T-cell (primary cell): ENCODE results near the gene OPA3. TPM values are rescaled to one million over a fixed set of nuclear protein-coding genes. Genes with fewer than 3 reads are reported as not detected.

Experiments used
- ATAC-seq, 4 experiments: fragments of 200-7000 bp in 3 of 4; fragments of 150-1000 bp in 1 of 4; cut with Tn5 transposase; replicated peaks in 1 of 4; 1 replicate in 3 of 4; 2 replicates in 1 of 4; pipeline ENCODE4 v1.10.0; 2021; ENCODE audit warnings: moderate library complexity in 3 of 4, mild to moderate bottlenecking in 2 of 4, moderate number of reproducible peaks in 1 of 4
- CTCF ChIA-PET, 2 donors: fragments of 300-600 bp; sonication (Branson Sonifier 250); formaldehyde crosslinking; loops; one replicate each; lab custom pipeline; 2022; ENCODE audit warnings: antibody characterized with exemption in 2 of 2; lab: Charles Lee
- POLR2A ChIA-PET, 2 donors: fragments of 300-600 bp; sonication (Branson Sonifier 250); formaldehyde crosslinking; loops; one replicate each; lab custom pipeline; 2022; ENCODE audit warnings: antibody characterized with exemption in 2 of 2; lab: Charles Lee
- DNase-seq, 35 experiments: peaks; one replicate each; pipeline versions ENCODE4 v3.0.0 to v3.0.0-alpha.2; 2013 to 2023
- H3K27ac ChIP-seq: one replicate; pipeline ENCODE4 v1.5.1; 2013; ENCODE audit warnings: low read length
- H3K27me3 ChIP-seq, 2 experiments: replicated peaks in 1 of 2; 1 replicate in 1 of 2; 2 replicates in 1 of 2; pipeline versions ENCODE4 v1.6.1 to v1.7.0; 2013; ENCODE audit warnings: low read length in 1 of 2, mixed read lengths in 1 of 2; ENCODE audit not compliant: control insufficient read depth in 2 of 2, insufficient read depth in 2 of 2; ENCODE audit errors: extremely low read depth in 1 of 2
- H3K36me3 ChIP-seq, 2 donors: 1 replicate in 1 of 2; 2 replicates in 1 of 2; pipeline versions ENCODE4 v1.6.1 to v1.7.0; 2013; ENCODE audit warnings: low read length in 1 of 2; ENCODE audit not compliant: control insufficient read depth in 2 of 2, insufficient read depth in 1 of 2; ENCODE audit errors: extremely low read depth in 1 of 2
- H3K4me1 ChIP-seq, 2 experiments: 1 replicate in 1 of 2; 2 replicates in 1 of 2; pipeline versions ENCODE4 v1.6.1 to v1.7.0; 2013; ENCODE audit warnings: low read length in 2 of 2, mixed read lengths in 1 of 2; ENCODE audit not compliant: insufficient read depth in 2 of 2, control insufficient read depth in 1 of 2; ENCODE audit errors: extremely low read depth in 1 of 2
- H3K4me3 ChIP-seq, 2 donors: 1 replicate in 1 of 2; 2 replicates in 1 of 2; pipeline versions ENCODE4 v1.5.1 to v1.7.0; 2013; ENCODE audit warnings: mild to moderate bottlenecking in 2 of 2, low read length in 1 of 2, moderate library complexity in 1 of 2; ENCODE audit not compliant: control insufficient read depth in 1 of 2; ENCODE audit errors: extremely low read depth in 1 of 2
- H3K9me3 ChIP-seq: 2 replicates; pipeline ENCODE4 v1.7.0; 2013
- H3K27ac Mint-ChIP-seq, 2 donors: one replicate each; pipeline ENCODE4 v1.8.0; 2020 to 2021; ENCODE audit warnings: mild to moderate bottlenecking in 2 of 2, mixed read lengths in 2 of 2
- H3K27me3 Mint-ChIP-seq, 2 donors: one replicate each; pipeline ENCODE4 v1.8.0; 2021 to 2022; ENCODE audit warnings: mixed read lengths in 2 of 2
- H3K36me3 Mint-ChIP-seq: one replicate; pipeline ENCODE4 v1.8.0; 2021; ENCODE audit warnings: mixed read lengths
- H3K4me1 Mint-ChIP-seq, 3 donors: one replicate each; pipeline ENCODE4 v1.8.0; 2020 to 2022; ENCODE audit warnings: mixed read lengths in 3 of 3, mild to moderate bottlenecking in 1 of 3
- H3K4me3 Mint-ChIP-seq, 3 donors: one replicate each; pipeline ENCODE4 v1.8.0; 2020 to 2022; ENCODE audit warnings: mild to moderate bottlenecking in 3 of 3, mixed read lengths in 3 of 3, moderate library complexity in 3 of 3
- H3K9me3 Mint-ChIP-seq, 3 donors: one replicate each; pipeline ENCODE4 v1.8.0; 2020 to 2022; ENCODE audit warnings: mixed read lengths in 3 of 3
- WGBS: methylation state at CpG from one replicate; pipeline ENCODE4 v1.1.5; 2013; ENCODE audit warnings: missing lambda C conversion rate; ENCODE audit not compliant: insufficient coverage; 5-methylcytosine and 5-hydroxymethylcytosine counted together
- total RNA-seq, 35 experiments: library from RNA in 6 of 35; stranded (reverse) in 6 of 35; fragments of 120-200 nt in 1 of 35; gene quantifications; one replicate each; pipeline versions ENCODE4 v1.2.1 to v1.2.4 and lab custom pipeline; 2013 to 2026

OPA3 gene
- total RNA-seq, 5 donors from 2014 or later (not counting 1 experiment from before 2014, with no cell fraction given), result 7.9 to 11.4 (median 9.6) TPM

DNA sequence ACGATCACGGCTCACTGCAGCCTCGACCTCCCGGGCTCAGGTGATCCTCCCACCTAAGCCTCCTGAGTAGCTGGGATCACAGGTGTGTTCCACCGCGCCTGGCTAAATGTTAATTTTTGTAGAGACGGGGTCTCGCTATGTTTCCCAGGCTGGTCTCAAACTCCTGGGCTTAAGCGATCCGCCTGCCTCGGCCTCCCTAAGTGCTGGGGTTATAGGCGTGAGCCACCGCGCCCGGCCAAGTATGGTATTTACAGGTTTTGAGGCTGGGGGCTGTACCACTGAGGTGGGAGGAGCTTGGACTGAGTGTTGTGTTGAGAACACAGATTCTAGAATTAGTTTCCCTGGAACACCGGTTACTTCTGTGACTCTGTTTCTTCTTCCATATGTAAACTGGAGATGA is 86.8 kb downstream of the OPA3 start:
- no peaks in the 10 kb centered on the region for H3K9me3 Mint-ChIP-seq
- Histone ChIP-seq H3K27me3 (peaks cover 12 to 25% of the 10 kb centered on the region in 2 experiments), H3K4me3 (no peak overlapping the region), H3K4me1 (peaks cover 16 to 48% of the 10 kb centered on the region in 2 experiments), H3K36me3 (no peaks in the 10 kb centered on the region), H3K9me3 (no peaks in the 10 kb centered on the region), H3K27ac (no peak overlapping the region)
- H3K4me3 Mint-ChIP-seq, result peak overlapping the region; percentile 70 to 91 (median 72)
- no peak for DNase-seq
- POLR2A ChIA-PET, result no interaction called here
- peaks cover 5% of the 10 kb centered on the region for H3K36me3 Mint-ChIP-seq
- H3K4me1 Mint-ChIP-seq, result peaks cover 35 to 47% (median 44%) of the 10 kb centered on the region in 3 donors
- peak overlapping the region in 1 of 2 donors; percentile 82 for H3K27ac Mint-ChIP-seq
- ATAC-seq, result no peak
- 71% methylated on average over 4 of the region's 16 CpGs for WGBS
- peaks cover 12 to 13% of the 10 kb centered on the region in 2 donors for H3K27me3 Mint-ChIP-seq
- CTCF ChIA-PET, result interaction anchor here (0.6 kb wide), 2 partner anchors 11 to 18 kb away, joined by 3 read pairs; no protein-coding TSS in a partner anchor

DNA sequence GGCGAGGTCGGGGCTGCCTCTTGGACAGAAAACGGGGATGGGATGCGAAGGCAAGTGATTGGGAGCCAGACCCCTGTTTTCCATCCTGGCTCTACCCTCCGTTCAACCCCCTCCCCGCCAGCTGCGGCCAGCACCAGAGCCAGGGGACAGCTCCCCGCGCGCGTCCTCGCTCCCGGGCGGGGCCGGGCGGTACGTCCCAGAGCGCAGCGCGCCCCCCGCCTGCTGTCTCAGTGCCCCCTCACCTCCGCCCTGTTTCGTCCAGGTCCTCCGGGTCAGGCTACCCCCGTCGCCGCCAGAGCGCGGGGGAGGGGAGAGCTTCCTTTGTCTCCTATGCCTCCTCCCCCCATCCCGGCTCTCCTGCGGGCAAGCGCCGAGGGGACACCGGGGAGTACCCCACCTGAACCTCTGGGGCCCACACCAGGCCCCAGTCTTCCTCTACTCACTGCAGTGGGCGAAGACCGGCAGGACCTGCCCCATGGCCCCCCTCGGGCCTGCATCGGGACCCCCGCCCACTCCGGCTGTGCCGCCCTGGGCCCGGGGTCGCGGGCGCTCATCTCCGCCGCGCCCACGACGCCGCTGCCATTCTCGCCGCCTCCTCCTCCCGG is 88.2 kb downstream of the OPA3 start:
- Mint-ChIP-seq H3K4me1 (peaks cover 35 to 47% (median 44%) of the 10 kb centered on the region in 3 donors), H3K36me3 (peaks cover 5% of the 10 kb centered on the region), H3K4me3 (peak overlapping the region; percentile 60 to 91 (median 74)), H3K27ac (no peak overlapping the region), H3K9me3 (no peaks in the 10 kb centered on the region), H3K27me3 (peaks cover 13 to 17% of the 10 kb centered on the region in 2 donors)
- no peaks in the 10 kb centered on the region for H3K9me3 ChIP-seq
- CTCF ChIA-PET, result interaction anchor here in 1 of 2 donors (0.5 to 3.2 kb wide), 5 partner anchors 11 to 311 kb away, joined by 3 to 17 read pairs (median 8); no protein-coding TSS in a partner anchor
- H3K4me3 ChIP-seq, result peak overlapping the region; percentile 60 to 84
- H3K27ac ChIP-seq, result no peak overlapping the region
- H3K4me1 ChIP-seq, result peaks cover 16 to 51% of the 10 kb centered on the region in 2 experiments
- ATAC-seq (peak; percentile 25 to 35 (median 30)), DNase-seq (peak in 15 of 35 experiments; percentile 28 to 63 (median 44))
- H3K36me3 ChIP-seq, result no peaks in the 10 kb centered on the region
- H3K27me3 ChIP-seq, result peaks cover 12 to 33% of the 10 kb centered on the region in 2 experiments
- POLR2A ChIA-PET, result interaction anchor here (0.5 to 0.6 kb wide), 2 partner anchors 9 to 86 kb away, joined by 3 to 4 read pairs; no protein-coding TSS in a partner anchor
- under 1% methylated on average over 50 of the region's 54 CpGs for WGBS

DNA sequence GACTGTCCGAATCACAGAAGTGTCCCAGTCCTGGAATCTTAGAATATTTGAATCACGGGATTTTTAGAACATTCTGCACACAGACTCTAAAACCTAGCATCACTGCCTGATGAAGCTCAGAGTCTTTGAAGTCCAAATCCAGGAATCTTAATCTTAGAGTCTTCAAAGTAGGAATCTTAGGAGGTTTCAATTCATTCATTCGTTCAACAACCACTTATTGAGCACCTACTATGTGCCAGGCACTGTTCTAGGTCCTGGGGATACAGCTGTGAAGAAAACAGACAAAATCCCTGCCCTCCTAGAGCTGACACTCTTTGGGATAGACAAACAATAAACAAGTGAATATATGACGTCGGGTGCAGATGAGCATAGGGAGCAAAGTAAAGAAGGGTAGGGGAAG is 89.4 kb downstream of the OPA3 start:
- ATAC-seq, result no peak
- peak overlapping the region in 1 of 2 donors; percentile 37 for H3K27ac Mint-ChIP-seq

DNA sequence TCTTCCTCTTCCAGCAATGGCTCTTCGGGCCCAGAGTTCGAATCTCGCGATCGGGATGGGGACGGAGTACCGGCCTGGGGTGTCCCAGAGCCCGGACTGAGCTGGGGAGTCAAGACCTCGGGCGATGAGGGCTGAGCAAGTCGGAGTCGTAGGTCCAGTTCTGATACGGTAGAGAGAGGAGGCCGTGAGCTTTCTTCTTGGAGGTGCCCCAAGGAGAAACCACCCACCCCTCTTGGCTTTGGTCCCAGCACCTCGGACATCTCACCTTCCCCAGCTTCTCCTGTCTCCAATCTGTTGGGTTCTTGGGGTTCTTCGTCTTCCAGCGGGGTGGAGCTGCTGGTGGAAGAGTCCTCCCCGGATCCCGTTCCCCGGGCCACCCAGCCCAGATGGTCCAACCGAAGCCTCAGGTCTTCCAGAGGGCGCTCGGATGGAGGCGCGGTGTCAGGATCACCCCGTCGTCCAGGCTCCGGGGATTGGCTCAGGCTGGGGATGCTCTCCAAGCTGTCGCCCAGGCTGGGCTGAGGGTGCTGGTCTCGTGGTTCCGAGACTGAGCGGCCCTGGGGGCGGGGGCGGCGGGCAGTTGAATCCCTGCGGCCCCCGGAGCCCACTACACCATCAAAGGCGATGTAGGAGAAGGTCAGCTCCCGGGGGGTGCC is 90.2 kb downstream of the OPA3 start:
- Mint-ChIP-seq H3K4me3 (no peak overlapping the region), H3K27me3 (peaks cover 13 to 17% of the 10 kb centered on the region in 2 donors), H3K36me3 (no peaks in the 10 kb centered on the region), H3K27ac (peak overlapping the region in 1 of 2 donors; percentile 84), H3K4me1 (peaks cover 30 to 40% (median 37%) of the 10 kb centered on the region in 3 donors), H3K9me3 (no peaks in the 10 kb centered on the region)
- no peaks in the 10 kb centered on the region for H3K36me3 ChIP-seq
- DNase-seq (no peak), ATAC-seq (no peak)
- H3K4me3 ChIP-seq, result no peak overlapping the region
- WGBS, result 96% methylated on average over 24 of the region's 39 CpGs
- CTCF ChIA-PET, result interaction anchor here (0.6 to 3.2 kb wide), 6 partner anchors 9 to 149 kb away, joined by 3 to 17 read pairs (median 6); partner anchors contain the start of gene ERCC1 (in 1 of the 2)
- H3K9me3 ChIP-seq, result no peaks in the 10 kb centered on the region
- H3K27ac ChIP-seq, result no peak overlapping the region
- H3K4me1 ChIP-seq, result peaks cover 16 to 46% of the 10 kb centered on the region in 2 experiments
- POLR2A ChIA-PET, result interaction anchor here in 1 of 2 donors (0.5 kb wide), 1 partner anchor 109 kb away, joined by 3 read pairs; no protein-coding TSS in a partner anchor
- H3K27me3 ChIP-seq, result peaks cover 12 to 36% of the 10 kb centered on the region in 2 experiments

More for the DNA sequence above, 89.4 kb downstream of the OPA3 start:
- no peak overlapping the region for H3K4me3 ChIP-seq
- CTCF ChIA-PET, result interaction anchor here (0.8 to 3.2 kb wide), 7 partner anchors 10 to 148 kb away, joined by 3 to 17 read pairs (median 8); partner anchors contain the start of gene ERCC1 (in 1 of the 2)
- Mint-ChIP-seq H3K27me3 (peaks cover 13 to 17% of the 10 kb centered on the region in 2 donors), H3K4me3 (peak overlapping the region; percentile 38 to 91 (median 74)), H3K36me3 (no peaks in the 10 kb centered on the region), H3K4me1 (peaks cover 34 to 44% (median 41%) of the 10 kb centered on the region in 3 donors), H3K9me3 (no peaks in the 10 kb centered on the region)
- H3K27me3 ChIP-seq, result peaks cover 12 to 36% of the 10 kb centered on the region in 2 experiments
- DNase-seq, result no peak
- no peaks in the 10 kb centered on the region for H3K9me3 ChIP-seq
- no peak overlapping the region for H3K27ac ChIP-seq
- peaks cover 16 to 51% of the 10 kb centered on the region in 2 experiments for H3K4me1 ChIP-seq
- POLR2A ChIA-PET, result no interaction called here
- WGBS, result 89% methylated on average over 3 of the region's 5 CpGs
- no peaks in the 10 kb centered on the region for H3K36me3 ChIP-seq

DNA sequence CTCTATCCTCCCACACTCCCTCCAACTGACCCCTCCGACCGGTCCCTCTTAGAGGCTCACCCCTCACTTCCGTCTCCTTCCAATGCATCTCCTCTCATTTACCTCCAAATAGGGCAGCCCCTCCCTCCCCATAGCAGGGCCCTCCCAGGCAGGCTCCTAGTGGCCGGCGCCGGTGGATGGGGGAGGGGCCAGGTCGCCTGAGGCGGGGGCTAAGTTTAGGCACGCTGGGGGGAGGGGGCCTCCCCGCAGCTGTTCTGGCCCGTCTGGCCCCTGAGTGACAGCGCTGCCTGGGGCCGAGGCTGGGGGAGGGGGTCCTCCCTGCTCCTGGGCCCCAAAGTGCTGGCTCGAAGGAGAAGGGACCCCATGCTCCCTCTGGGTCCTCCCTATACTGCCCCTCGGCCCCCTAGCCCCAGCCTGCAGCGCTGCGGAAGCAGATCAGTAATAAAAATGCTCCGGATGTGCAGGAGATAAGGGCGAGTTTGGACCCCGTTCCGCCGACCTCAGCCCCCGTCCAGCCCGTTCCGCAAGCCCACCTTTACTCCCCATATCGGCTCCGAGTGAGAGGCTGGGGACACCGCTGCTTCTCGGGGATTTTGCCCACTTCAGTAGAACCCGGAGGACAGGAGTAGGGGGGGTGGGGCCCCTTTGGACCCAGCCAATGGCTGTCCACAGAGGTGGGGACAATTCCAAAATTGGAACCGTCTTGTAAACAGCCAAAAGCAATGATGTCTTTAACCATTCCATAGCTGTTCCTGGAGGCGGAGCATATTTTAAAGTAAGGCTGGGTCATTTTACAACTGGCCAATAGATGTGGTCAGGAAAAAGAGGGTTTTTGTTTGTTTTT is 91.8 kb downstream of the OPA3 start:
- Mint-ChIP-seq H3K4me3 (no peak overlapping the region), H3K9me3 (no peaks in the 10 kb centered on the region), H3K36me3 (no peaks in the 10 kb centered on the region), H3K4me1 (peaks cover 21 to 31% (median 28%) of the 10 kb centered on the region in 3 donors), H3K27ac (no peak overlapping the region), H3K27me3 (peaks cover 13 to 18% of the 10 kb centered on the region in 2 donors)
- Histone ChIP-seq H3K27me3 (peaks cover 12 to 50% of the 10 kb centered on the region in 2 experiments), H3K36me3 (no peaks in the 10 kb centered on the region), H3K27ac (no peak overlapping the region), H3K9me3 (no peaks in the 10 kb centered on the region), H3K4me1 (peaks cover 14 to 30% of the 10 kb centered on the region in 2 experiments), H3K4me3 (peak overlapping the region in 1 of 2 donors; percentile 32)
- POLR2A ChIA-PET, result no interaction called here
- DNase-seq (no peak), ATAC-seq (no peak)
- CTCF ChIA-PET, result no interaction called here
- no CpG with 5 or more reads among the region's 32 CpGs for WGBS
